Parathyroid adenoma (tissue), 2 donors: ENCODE measurements around the gene HNRNPDL.
"Not testable (repeated sequence)": the region's sequence is repeated elsewhere in the genome, so short reads cannot be mapped to it uniquely, and the experiment has no call there.

Source experiments
- H2AFZ ChIP-seq: fragments of 300-600 bp; sonication (generic); one replicate; pipeline ENCODE4 v1.7.0; 2017; ENCODE audit warnings: antibody characterized with exemption, mild to moderate bottlenecking
- H3K27ac ChIP-seq: fragments of 300-600 bp; sonication (generic); one replicate; pipeline ENCODE4 v1.7.0; 2017
- H3K27me3 ChIP-seq: fragments of 300-600 bp; sonication (generic); one replicate; pipeline ENCODE4 v1.7.0; 2017; ENCODE audit warnings: low read length; ENCODE audit not compliant: control insufficient read depth, insufficient read depth
- H3K36me3 ChIP-seq: fragments of 300-600 bp; sonication (generic); one replicate; pipeline ENCODE4 v1.7.0; 2017; ENCODE audit warnings: low read length; ENCODE audit not compliant: control insufficient read depth, insufficient read depth
- H3K4me1 ChIP-seq: fragments of 300-600 bp; sonication (generic); one replicate; pipeline ENCODE4 v1.7.0; 2017; ENCODE audit warnings: control low read depth
- H3K4me2 ChIP-seq: fragments of 300-600 bp; sonication (generic); one replicate; pipeline ENCODE4 v1.7.0; 2017; ENCODE audit warnings: low read length
- H3K4me3 ChIP-seq: fragments of 300-600 bp; sonication (generic); one replicate; pipeline ENCODE4 v1.7.0; 2017; ENCODE audit warnings: low read depth, low read length
- H3K79me2 ChIP-seq: fragments of 300-600 bp; sonication (generic); one replicate; pipeline ENCODE4 v1.7.0; 2017; ENCODE audit warnings: control low read depth
- H3K9ac ChIP-seq: fragments of 300-600 bp; sonication (generic); one replicate; pipeline ENCODE4 v1.7.0; 2017; ENCODE audit warnings: mild to moderate bottlenecking
- H3K9me3 ChIP-seq: fragments of 300-600 bp; sonication (generic); one replicate; pipeline ENCODE4 v1.7.0; 2017; ENCODE audit warnings: low read length; ENCODE audit not compliant: control insufficient read depth
- CTCF ChIP-seq: fragments of 300-600 bp; sonication (generic); IDR thresholded peaks from one replicate; pipeline ENCODE4 v1.7.0; 2017; ENCODE audit warnings: antibody characterized with exemption, mild to moderate bottlenecking
- donor health status: primary hyperparathyroidism.

Gene HNRNPDL

GRCh38 chr4:82430193-82430963 lies at the start of gene HNRNPDL, which contains the start of gene ENOPH1:
HNRNPDL (minus strand) TSS chr4:82430462; CDS start chr4:82429690, 772 bp downstream.
ENOPH1 (plus strand) TSS chr4:82430590; CDS start chr4:82430830, 240 bp downstream.
- Histone ChIP-seq H3K4me1 (peaks cover 7% of the 10 kb centered on the region), H3K36me3 (no peaks in the 10 kb centered on the region), H3K4me3 (peak within 1 kb of the TSS; percentile 74), H3K79me2 (peaks cover 30% of the 10 kb centered on the region), H3K4me2 (peak within 1 kb of the TSS; percentile 83), H3K9ac (no peak within 1 kb of the TSS), H2AFZ (peak within 1 kb of the TSS; percentile 88), H3K27ac (peak within 1 kb of the TSS; percentile 94), H3K27me3 (no peaks in the 10 kb centered on the region), H3K9me3 (no peaks in the 10 kb centered on the region)
- no peak for TF ChIP-seq CTCF

GRCh38 chr4:82479562-82479961 lies 49.3 kb upstream of the HNRNPDL start:
- Histone ChIP-seq H3K9ac (no peak overlapping the region), H3K9me3 (no peaks in the 10 kb centered on the region), H3K4me1 (no peaks in the 10 kb centered on the region), H3K27ac (no peak overlapping the region), H2AFZ (no peak overlapping the region), H3K4me3 (no peak overlapping the region), H3K79me2 (no peaks in the 10 kb centered on the region), H3K4me2 (no peak overlapping the region), H3K27me3 (no peaks in the 10 kb centered on the region), H3K36me3 (no peaks in the 10 kb centered on the region)
- no peak for TF ChIP-seq CTCF

GRCh38 chr4:82477469-82477868 lies 47.2 kb upstream of the HNRNPDL start:
- not testable (repeated sequence) for H3K4me2 ChIP-seq, H3K9ac ChIP-seq, H3K9me3 ChIP-seq, H3K27me3 ChIP-seq, H3K79me2 ChIP-seq, H3K27ac ChIP-seq, H2AFZ ChIP-seq, H3K4me1 ChIP-seq, H3K4me3 ChIP-seq, H3K36me3 ChIP-seq

- H3K9ac ChIP-seq, H3K36me3 ChIP-seq, H3K4me1 ChIP-seq, H3K4me2 ChIP-seq, H3K79me2 ChIP-seq, H3K9me3 ChIP-seq, H3K27ac ChIP-seq, H3K4me3 ChIP-seq, H3K27me3 ChIP-seq, H2AFZ ChIP-seq: not testable (repeated sequence)
These were observed 45.7 kb upstream of the HNRNPDL start for GRCh38 chr4:82475931-82476330.

GRCh38 chr4:82473621-82474164 lies 43.4 kb upstream of the HNRNPDL start:
- Histone ChIP-seq H3K4me2 (no peak overlapping the region), H3K4me1 (no peaks in the 10 kb centered on the region), H3K79me2 (no peaks in the 10 kb centered on the region), H3K4me3 (no peak overlapping the region), H3K27me3 (no peaks in the 10 kb centered on the region), H2AFZ (no peak overlapping the region), H3K9me3 (no peaks in the 10 kb centered on the region), H3K27ac (no peak overlapping the region), H3K36me3 (no peaks in the 10 kb centered on the region), H3K9ac (no peak overlapping the region)
- no peak for TF ChIP-seq CTCF

GRCh38 chr4:82473080-82473479 lies 42.8 kb upstream of the HNRNPDL start:
- not testable (repeated sequence) for H3K4me3 ChIP-seq, H3K36me3 ChIP-seq, H2AFZ ChIP-seq, H3K4me1 ChIP-seq, H3K9ac ChIP-seq, H3K27ac ChIP-seq, H3K9me3 ChIP-seq, H3K27me3 ChIP-seq, H3K4me2 ChIP-seq, H3K79me2 ChIP-seq
